AG04450 (cell line): Measurements from ENCODE around the gene DPYD. TPM values are rescaled to one million over a fixed set of nuclear protein-coding genes. Genes with fewer than 3 reads are reported as not detected.

Experiments used
- CTCF ChIA-PET: fragments of 300-600, 350-600 bp; formaldehyde crosslinking; extraction: SDS; loops from one replicate; lab custom pipeline; 2022; ENCODE audit warnings: antibody characterized with exemption, inconsistent platforms; lab: Charles Lee
- POLR2A ChIA-PET: fragments of 350-600 bp; formaldehyde crosslinking; extraction: SDS; loops from one replicate; lab custom pipeline; 2021; ENCODE audit warnings: antibody characterized with exemption, inconsistent platforms; lab: Yijun Ruan, JAX
- DNase-seq: peaks from one replicate; pipeline ENCODE4 v3.0.0-alpha.2; 2011; ENCODE audit warnings: low read depth, low spot score
- H3K27ac ChIP-seq: one replicate; pipeline ENCODE4 v1.5.1; 2012; ENCODE audit warnings: low read depth, low read length, control low read depth
- H3K27me3 ChIP-seq: one replicate; pipeline ENCODE4 v1.6.0; 2012; ENCODE audit warnings: low read length; ENCODE audit not compliant: control insufficient read depth, insufficient read depth
- H3K4me3 ChIP-seq: 2 replicates; pipeline ENCODE4 v1.5.1; 2011; ENCODE audit warnings: mild to moderate bottlenecking, low read depth, low read length, control low read depth
- H3K9me3 ChIP-seq: 2 replicates; pipeline ENCODE4 v1.5.1; 2012; ENCODE audit warnings: low read length; ENCODE audit not compliant: control insufficient read depth, insufficient read depth
- CTCF ChIP-seq: IDR thresholded peaks from 2 replicates; pipeline ENCODE4 v1.5.1; 2011; ENCODE audit warnings: low read depth, low read length, control low read depth, inconsistent platforms
- polyA plus RNA-seq: library from polyadenylated mRNA; depleted of rRNA; stranded (reverse); fragments of >200 nt; gene quantifications from 2 replicates; pipeline ENCODE4 v1.2.3, GENCODE V29; 2011

The DPYD gene
- polyA plus RNA-seq, 1 experiment, result 21.4 TPM

- no peak overlapping the region for H3K4me3 ChIP-seq
- ChIA-PET POLR2A (interaction anchor here (0.6 to 1.0 kb wide), 2 partner anchors 9 to 15 kb away, joined by 3 read pairs; no protein-coding TSS in a partner anchor), CTCF (no interaction called here)
- no peak overlapping the region for H3K27ac ChIP-seq
- DNase-seq, result peak; percentile 53
- H3K27me3 ChIP-seq, result no peaks in the 10 kb centered on the region
- no peak for TF ChIP-seq CTCF
- H3K9me3 ChIP-seq, result no peaks in the 10 kb centered on the region
Measured at GRCh38 chr1:97334454-97334853, 586.4 kb downstream of the DPYD start.

GRCh38 chr1:97332716-97333115 lies 588.1 kb downstream of the DPYD start:
- peak; percentile 38 for DNase-seq
- CTCF ChIA-PET, result no interaction called here
- TF ChIP-seq CTCF, result no peak
- POLR2A ChIA-PET, result interaction anchor here (0.7 to 0.8 kb wide), 3 partner anchors 17 to 77 kb away, joined by 3 to 4 read pairs (median 3); no protein-coding TSS in a partner anchor
- Histone ChIP-seq H3K27ac (no peak overlapping the region), H3K4me3 (no peak overlapping the region), H3K27me3 (no peaks in the 10 kb centered on the region), H3K9me3 (no peaks in the 10 kb centered on the region)

- ChIA-PET POLR2A (no interaction called here), CTCF (interaction anchor here (1.1 to 1.3 kb wide), 2 partner anchors 17 to 194 kb away, joined by 3 to 4 read pairs; no protein-coding TSS in a partner anchor)
Measured at GRCh38 chr1:97331165-97331564, 589.7 kb downstream of the DPYD start.

GRCh38 chr1:97314685-97315084 lies 606.1 kb downstream of the DPYD start:
- no peak for TF ChIP-seq CTCF
- no peak overlapping the region for H3K27ac ChIP-seq
- ChIA-PET POLR2A (no interaction called here), CTCF (no interaction called here)
- H3K27me3 ChIP-seq, result no peaks in the 10 kb centered on the region
- DNase-seq, result no peak
- no peaks in the 10 kb centered on the region for H3K9me3 ChIP-seq
- H3K4me3 ChIP-seq, result no peak overlapping the region

More at GRCh38 chr1:97331165-97331564, 589.7 kb downstream of the DPYD start:
- Histone ChIP-seq H3K9me3 (no peaks in the 10 kb centered on the region), H3K27me3 (no peaks in the 10 kb centered on the region), H3K27ac (no peak overlapping the region), H3K4me3 (no peak overlapping the region)
- no peak for TF ChIP-seq CTCF
- DNase-seq, result no peak

- Histone ChIP-seq H3K9me3 (no peaks in the 10 kb centered on the region), H3K27ac (no peak overlapping the region), H3K4me3 (no peak overlapping the region), H3K27me3 (no peaks in the 10 kb centered on the region)
- DNase-seq, result peak; percentile 15
- CTCF ChIA-PET, result no interaction called here
- TF ChIP-seq CTCF, result no peak
- POLR2A ChIA-PET, result no interaction called here
Measured at GRCh38 chr1:97308131-97308530, 612.7 kb downstream of the DPYD start.
